Brain microvascular endothelial cell (primary cell): Measurements from ENCODE around the gene NECAB3.
"Not testable (repeated sequence)": the region's sequence is repeated elsewhere in the genome, so short reads cannot be mapped to it uniquely, and the experiment has no call there.

Experiments
- DNase-seq: peaks from one replicate; pipeline ENCODE4 v3.0.0-alpha.2; 2020
- H3K27ac ChIP-seq: fragments of 250-450 bp; sonication (Bioruptor Pico); 2 replicates; pipeline ENCODE4 v1.5.1; 2020; ENCODE audit warnings: mild to moderate bottlenecking, moderate library complexity
- H3K27me3 ChIP-seq: fragments of 250-450 bp; sonication (Bioruptor Pico); replicated peaks from 2 replicates; pipeline ENCODE4 v1.5.1; 2020; ENCODE audit warnings: mild to moderate bottlenecking
- H3K36me3 ChIP-seq: fragments of 250-450 bp; sonication (Bioruptor Pico); replicated peaks from 2 replicates; pipeline ENCODE4 v1.5.1; 2020; ENCODE audit warnings: mild to moderate bottlenecking
- H3K4me3 ChIP-seq: 2 replicates; pipeline ENCODE4 v1.5.1; 2011; ENCODE audit warnings: low read depth, mild to moderate bottlenecking, control low read depth, low read length, moderate library complexity
- in situ Hi-C: cut with HindIII; loops from 2 replicates; pipeline ENCODE4 v1.10.0; 2017; ENCODE audit warnings: low sequenced_read_pairs, low pct_ligation_motif_present
- TF ChIP-seq, protein P1 (sequence below): IDR thresholded peaks from 2 replicates; pipeline ENCODE4 v1.5.1; 2011; ENCODE audit warnings: low read depth, mild to moderate bottlenecking, moderate library complexity, low read length, control low read depth, inconsistent platforms; ENCODE audit errors: missing control alignments

NECAB3 gene

GRCh38 chr20:33649201-33649681 is 25.0 kb downstream of the NECAB3 start:
- TF ChIP-seq, protein P1, sequence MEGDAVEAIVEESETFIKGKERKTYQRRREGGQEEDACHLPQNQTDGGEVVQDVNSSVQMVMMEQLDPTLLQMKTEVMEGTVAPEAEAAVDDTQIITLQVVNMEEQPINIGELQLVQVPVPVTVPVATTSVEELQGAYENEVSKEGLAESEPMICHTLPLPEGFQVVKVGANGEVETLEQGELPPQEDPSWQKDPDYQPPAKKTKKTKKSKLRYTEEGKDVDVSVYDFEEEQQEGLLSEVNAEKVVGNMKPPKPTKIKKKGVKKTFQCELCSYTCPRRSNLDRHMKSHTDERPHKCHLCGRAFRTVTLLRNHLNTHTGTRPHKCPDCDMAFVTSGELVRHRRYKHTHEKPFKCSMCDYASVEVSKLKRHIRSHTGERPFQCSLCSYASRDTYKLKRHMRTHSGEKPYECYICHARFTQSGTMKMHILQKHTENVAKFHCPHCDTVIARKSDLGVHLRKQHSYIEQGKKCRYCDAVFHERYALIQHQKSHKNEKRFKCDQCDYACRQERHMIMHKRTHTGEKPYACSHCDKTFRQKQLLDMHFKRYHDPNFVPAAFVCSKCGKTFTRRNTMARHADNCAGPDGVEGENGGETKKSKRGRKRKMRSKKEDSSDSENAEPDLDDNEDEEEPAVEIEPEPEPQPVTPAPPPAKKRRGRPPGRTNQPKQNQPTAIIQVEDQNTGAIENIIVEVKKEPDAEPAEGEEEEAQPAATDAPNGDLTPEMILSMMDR, result no peak
- no peak for DNase-seq
- Histone ChIP-seq H3K27ac (no peak overlapping the region), H3K4me3 (no peak overlapping the region), H3K36me3 (peaks cover 9% of the 10 kb centered on the region), H3K27me3 (no peaks in the 10 kb centered on the region)
- in situ Hi-C loops, result no loop called here

DNA sequence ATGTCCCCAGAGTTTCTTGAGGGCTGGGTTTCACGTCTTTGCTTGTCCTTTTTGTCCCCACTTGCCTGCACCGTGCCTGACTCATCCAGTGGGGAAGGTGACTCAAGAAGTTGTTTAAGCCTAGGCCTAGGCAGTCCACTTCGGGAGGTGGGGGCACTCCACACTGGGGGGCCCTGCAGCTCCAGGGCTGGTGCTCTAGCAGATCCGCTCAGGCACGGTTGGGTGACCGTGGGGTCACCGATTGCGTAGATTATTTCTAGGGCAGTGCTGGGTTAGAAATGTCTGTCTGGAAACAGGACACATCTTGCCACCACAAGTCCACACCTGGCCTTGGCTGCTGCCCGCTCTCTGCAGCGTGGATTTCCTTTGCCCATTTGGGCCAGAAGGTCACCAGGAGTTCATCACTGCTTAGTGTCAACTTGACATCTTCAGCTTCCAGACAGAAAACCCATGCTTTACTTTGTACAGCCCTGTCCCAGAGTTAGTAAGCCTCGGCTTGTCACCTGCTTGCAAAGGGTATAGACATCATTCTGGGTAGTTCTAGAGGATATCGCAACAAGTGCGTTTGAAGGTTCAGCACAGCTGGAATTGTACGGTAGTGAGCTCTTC is 25.7 kb downstream of the NECAB3 start:
- no peak for DNase-seq
- in situ Hi-C loops, result no loop called here
- H3K27ac ChIP-seq, result no peak overlapping the region
- H3K4me3 ChIP-seq, result no peak overlapping the region
- no peaks in the 10 kb centered on the region for H3K27me3 ChIP-seq
- TF ChIP-seq, protein P1, result no peak
- H3K36me3 ChIP-seq, result peaks cover 9% of the 10 kb centered on the region

GRCh38 chr20:33647603-33648395 is 26.4 kb downstream of the NECAB3 start:
- Histone ChIP-seq H3K4me3 (no peak overlapping the region), H3K27ac (no peak overlapping the region), H3K27me3 (no peaks in the 10 kb centered on the region), H3K36me3 (peaks cover 9% of the 10 kb centered on the region)
- TF ChIP-seq, protein P1, result no peak
- in situ Hi-C loops, result no loop called here
- peak; percentile 74 for DNase-seq

DNA sequence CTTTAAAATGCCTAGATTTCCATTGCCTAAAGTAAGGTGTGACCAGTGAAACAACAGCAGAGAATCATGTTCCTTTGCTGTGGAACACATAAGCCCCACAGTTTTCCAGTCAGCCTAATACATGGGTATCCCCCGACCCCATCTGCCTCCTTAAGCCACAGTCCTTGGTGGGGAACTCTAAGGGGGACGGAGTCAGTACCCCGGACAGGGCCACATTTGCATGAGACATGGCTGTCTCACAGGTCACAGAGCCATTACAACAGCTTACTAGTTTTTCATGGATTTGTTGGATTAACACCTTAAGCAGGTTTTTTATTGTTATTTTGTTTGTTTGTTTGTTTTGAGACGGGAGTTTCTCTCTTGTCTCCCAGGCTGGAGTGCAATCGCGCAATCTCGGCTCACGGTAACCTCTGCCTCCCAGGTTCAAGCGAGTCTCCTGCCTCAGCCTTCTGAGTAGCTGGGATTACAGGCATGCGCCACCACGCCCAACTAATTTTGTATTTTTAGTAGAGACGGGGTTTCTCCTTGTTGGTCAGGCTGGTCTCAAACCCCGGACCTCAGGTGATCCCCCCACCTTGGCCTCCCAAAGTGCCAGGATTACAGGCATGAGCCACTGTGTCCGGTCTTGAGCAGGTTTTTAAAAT is 27.1 kb downstream of the NECAB3 start:
- H3K27me3 ChIP-seq, H3K27ac ChIP-seq, H3K4me3 ChIP-seq, in situ Hi-C loops, DNase-seq, H3K36me3 ChIP-seq: not testable (repeated sequence)

DNA sequence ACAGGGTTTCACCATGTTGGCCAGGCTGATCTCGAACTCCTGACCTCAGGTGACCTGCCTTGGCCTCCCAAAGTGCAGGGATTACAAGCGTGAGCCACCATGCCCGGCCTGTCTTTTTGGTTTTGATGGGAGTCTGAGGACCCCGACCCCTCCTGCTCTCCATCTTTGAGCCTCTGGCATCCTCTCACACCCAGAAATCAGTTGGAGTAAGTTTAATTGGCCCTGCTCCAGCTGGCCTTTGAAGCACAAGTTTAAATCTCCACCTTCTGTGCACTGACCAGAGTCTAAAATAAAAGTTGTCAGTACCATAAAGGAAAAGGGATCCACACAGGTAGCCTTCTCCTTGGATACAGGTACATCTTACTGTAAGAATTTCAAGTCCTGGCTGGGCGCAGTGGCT is 28.0 kb downstream of the NECAB3 start:
- no peak overlapping the region for H3K4me3 ChIP-seq
- in situ Hi-C loops, result no loop called here
- no peaks in the 10 kb centered on the region for H3K27me3 ChIP-seq
- peaks cover 9% of the 10 kb centered on the region for H3K36me3 ChIP-seq
- no peak overlapping the region for H3K27ac ChIP-seq
- no peak for DNase-seq
- TF ChIP-seq, protein P1, result no peak

GRCh38 chr20:33645396-33645795 is 28.8 kb downstream of the NECAB3 start:
- DNase-seq, result no peak
- in situ Hi-C loops, result no loop called here
- TF ChIP-seq, protein P1, result no peak

More at GRCh38 chr20:33645396-33645795, 28.8 kb downstream of the NECAB3 start:
- H3K36me3 ChIP-seq, result peaks cover 9% of the 10 kb centered on the region
- no peak overlapping the region for H3K27ac ChIP-seq
- no peak overlapping the region for H3K4me3 ChIP-seq
- no peaks in the 10 kb centered on the region for H3K27me3 ChIP-seq
